GM19468 (cell line): ENCODE data around the gene RASGRP4.
"Not testable (repeated sequence)": the region's sequence is repeated elsewhere in the genome, so short reads cannot be mapped to it uniquely, and the experiment has no call there.

Source experiments
- ATAC-seq: cut with Tn5 transposase; IDR thresholded peaks from one replicate; pipeline ENCODE4 v1.9.1; 2021; ENCODE audit warnings: mild to moderate bottlenecking, moderate library complexity, moderate number of reproducible peaks; ENCODE audit not compliant: unreplicated experiment; ENCODE audit errors: extremely low read depth

Gene RASGRP4

GRCh38 chr19:38421856-38422255 is 4.2 kb downstream of the RASGRP4 start:
- ATAC-seq, result no peak

- ATAC-seq, result no peak
These were observed 5.1 kb downstream of the RASGRP4 start for GRCh38 chr19:38420935-38421334.

GRCh38 chr19:38417544-38418506 is 8.2 kb downstream of the RASGRP4 start:
- no peak for ATAC-seq

DNA sequence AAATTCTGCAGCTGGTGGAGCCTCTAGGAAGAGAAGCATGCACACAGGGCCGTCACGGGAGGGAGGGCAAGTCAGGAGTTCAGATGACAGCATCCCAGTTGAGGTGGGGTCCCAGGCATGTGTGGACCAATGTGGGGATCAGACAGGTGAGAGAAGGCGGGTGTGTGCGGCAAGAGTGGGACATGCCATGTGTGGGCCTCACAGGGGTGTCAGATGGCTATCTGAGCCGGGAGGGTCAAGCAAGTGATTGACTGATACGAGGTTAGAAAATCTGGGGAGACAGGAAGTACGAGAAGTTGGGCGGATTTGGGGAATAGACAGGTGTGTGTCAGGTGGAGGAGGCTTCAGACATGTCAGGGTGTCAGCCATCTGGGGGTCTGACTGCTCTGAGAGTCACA is 8.9 kb downstream of the RASGRP4 start:
- no peak for ATAC-seq

DNA sequence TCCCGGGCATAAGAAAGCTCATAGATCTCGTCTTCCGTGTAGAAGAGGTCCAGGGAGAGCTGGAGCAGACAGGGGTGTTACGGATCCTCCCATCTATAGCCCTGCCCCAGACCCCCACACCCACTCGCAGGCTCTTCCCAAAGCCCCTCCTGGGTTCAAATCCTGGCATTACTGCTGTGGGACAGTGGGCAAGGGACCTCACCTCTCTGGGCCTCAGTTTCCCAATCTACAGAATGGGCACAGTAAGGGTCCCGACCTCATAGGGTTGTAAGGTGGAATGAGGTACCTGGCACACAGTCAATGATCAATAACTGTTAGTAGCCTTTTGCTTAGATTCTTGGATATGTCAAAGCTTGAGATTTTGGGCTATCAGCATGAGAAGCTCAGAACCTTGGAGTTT is 12.6 kb downstream of the RASGRP4 start:
- no peak for ATAC-seq

GRCh38 chr19:38412961-38413360 is 13.1 kb downstream of the RASGRP4 start:
- ATAC-seq, result no peak

DNA sequence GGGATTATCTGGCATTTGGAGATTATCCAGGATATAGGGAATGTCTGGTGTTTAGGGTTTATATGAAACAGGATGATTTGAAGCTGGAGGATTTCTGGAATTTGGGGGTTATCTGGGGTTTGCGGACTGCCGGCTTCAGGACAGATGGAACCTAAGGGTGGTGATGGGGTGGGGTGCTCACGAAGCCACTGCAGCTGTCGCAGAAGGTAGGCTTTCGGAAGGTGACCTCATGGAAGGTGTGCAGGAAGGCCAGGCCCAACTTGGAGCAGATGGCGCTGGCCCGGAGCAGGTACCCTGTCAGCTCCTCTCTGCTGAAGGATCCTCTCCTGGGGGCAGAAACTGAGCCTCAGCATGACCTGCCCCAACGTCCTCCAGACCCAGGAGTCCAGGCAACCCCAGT is 13.5 kb downstream of the RASGRP4 start:
- ATAC-seq, result no peak

DNA sequence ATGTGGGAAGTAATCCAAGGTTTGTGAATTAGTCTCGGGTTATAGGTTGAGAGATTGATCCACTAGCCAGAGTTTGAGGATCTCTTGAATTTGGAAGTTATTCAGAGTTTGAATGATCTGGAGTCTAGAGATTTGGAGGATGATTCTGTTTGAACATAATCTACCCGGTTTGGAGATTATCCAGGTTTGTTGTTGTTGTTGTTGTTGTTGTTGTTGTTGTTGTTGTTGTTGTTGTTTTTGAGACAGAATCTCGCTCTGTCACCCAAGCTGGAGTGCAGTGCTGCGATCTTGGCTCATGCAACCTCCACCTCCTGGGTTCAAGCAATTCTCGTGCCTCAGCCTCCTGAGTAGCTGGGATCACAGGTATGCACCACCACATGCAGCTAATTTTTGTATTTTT is 14.1 kb downstream of the RASGRP4 start:
- not testable (repeated sequence) for ATAC-seq

- no peak for ATAC-seq
These were observed 14.8 kb downstream of the RASGRP4 start for GRCh38 chr19:38411041-38411712.

- ATAC-seq, result not testable (repeated sequence)
These were observed 15.6 kb downstream of the RASGRP4 start for GRCh38 chr19:38410407-38410806.

- no peak for ATAC-seq
These were observed 16.3 kb downstream of the RASGRP4 start for GRCh38 chr19:38409631-38410133.

GRCh38 chr19:38405276-38405675 is 20.7 kb downstream of the RASGRP4 start:
- ATAC-seq, result no peak

DNA sequence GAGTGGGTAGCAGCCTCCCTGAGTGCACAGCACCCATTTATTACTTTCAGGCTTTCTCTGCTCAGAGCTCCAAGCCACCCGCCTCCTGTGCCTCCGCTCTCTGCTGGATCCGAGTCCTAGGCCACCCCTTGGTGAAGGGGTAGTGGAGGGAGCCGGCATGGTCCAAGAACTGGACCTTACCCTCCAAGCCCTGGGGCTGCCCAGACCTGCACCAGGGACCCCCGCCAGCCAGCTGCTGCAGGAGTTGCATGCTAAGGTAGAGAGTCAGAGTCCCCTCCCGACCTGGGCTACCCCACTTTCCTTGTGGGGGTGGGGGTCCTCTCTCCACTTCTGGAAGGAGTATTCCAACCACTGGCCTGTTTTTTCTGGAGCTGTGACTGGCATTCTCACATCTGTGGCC is 21.2 kb downstream of the RASGRP4 start:
- no peak for ATAC-seq

DNA sequence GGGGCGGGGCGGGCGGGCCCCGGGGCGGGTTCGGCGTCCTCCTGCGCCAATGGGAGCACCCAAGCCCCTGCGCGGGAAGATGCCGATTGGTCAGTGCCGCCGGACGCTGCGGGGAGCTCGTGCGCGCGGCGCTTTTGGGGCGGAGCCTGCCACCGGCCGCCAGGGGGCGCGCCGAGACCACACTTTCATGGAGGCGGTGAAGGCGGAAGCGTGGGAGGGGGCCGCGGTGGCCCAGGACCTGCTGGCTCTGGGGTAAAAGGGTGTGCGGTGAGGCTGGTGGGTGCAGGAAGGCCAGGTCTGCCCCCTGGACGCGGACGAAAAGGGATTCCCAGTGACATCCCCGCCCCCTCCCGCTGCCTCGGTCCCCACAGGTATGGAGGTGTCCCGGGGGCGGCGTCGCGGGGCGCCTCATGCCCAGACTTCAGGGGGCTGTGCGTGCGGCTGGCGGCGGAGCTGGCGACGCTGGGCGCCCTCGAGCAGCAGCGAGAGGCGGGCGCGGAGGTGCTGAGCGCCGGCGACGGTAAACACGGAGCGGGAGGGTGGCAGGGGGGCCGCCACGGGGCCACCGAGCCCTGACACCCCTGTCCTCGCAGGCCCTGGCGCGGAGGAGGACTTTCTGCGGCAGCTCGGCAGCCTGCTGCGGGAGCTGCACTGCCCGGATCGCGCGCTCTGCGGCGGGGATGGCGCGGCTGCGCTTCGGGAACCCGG is 22.9 kb downstream of the RASGRP4 start, which contains the start of gene FAM98C:
TSS of gene FAM98C (plus strand) at position 127 of the 708 bp plus-strand sequence. CDS start at position 188, 61 bp downstream.
- peak; percentile 94 for ATAC-seq

DNA sequence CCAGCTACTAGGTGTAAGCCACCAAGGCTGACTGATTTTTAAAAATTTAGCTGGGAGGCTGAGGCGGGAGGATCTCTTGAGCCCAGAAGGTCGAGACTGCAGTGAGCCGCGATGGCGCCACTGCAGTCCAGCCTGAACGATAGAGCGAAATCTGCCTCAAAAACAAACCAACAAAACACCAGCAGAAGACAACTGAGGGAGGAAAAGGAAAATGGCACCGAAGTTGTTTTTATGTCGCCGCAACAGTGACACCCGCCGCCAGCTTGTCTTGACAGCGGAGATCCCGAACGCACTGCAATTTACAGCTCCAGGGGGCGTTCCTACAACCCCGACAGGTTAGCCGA is 23.4 kb downstream of the RASGRP4 start:
- ATAC-seq, result no peak

- ATAC-seq, result no peak
These were observed 24.9 kb downstream of the RASGRP4 start for GRCh38 chr19:38401148-38401547.

GRCh38 chr19:38400361-38400760 is 25.7 kb downstream of the RASGRP4 start:
- no peak for ATAC-seq

DNA sequence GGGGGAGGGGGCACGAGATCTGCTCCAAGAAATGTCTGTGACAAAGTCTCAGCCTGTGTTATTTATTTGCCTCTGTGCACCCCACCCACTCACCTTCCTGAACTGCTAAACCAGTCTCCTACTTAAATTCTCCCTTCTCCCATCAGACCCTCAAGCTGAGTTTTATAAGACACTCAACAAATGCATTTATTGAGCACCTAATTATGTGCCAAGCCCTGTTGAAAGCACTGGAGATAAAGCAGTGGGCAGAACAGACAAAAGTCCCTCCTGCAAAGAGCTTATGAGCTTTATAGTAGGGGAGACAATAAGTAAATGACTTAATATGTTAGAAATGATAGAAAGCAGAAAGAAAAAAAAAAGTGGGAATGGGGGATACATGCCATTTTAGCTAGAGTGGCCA is 26.5 kb downstream of the RASGRP4 start:
- no peak for ATAC-seq

DNA sequence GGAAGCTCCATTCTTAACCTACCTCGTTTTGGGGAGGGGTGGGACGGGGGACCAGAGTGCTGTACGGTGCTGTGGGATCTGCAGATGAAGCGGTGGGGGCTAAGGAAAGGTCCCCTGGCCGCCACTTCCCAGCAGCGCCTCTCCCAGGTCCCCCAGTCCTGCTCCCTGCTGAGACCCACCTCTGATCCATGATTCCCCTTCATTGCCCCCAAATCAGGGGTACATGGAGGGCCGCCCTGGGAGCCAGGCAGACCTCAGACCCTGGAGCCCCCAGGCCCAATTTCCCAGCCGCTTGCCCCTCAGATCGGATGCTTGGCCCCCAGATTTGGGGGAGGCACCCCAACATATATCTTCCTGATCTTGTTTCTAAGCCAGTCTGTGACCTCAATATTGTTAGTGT is 26.9 kb downstream of the RASGRP4 start:
- no peak for ATAC-seq

DNA sequence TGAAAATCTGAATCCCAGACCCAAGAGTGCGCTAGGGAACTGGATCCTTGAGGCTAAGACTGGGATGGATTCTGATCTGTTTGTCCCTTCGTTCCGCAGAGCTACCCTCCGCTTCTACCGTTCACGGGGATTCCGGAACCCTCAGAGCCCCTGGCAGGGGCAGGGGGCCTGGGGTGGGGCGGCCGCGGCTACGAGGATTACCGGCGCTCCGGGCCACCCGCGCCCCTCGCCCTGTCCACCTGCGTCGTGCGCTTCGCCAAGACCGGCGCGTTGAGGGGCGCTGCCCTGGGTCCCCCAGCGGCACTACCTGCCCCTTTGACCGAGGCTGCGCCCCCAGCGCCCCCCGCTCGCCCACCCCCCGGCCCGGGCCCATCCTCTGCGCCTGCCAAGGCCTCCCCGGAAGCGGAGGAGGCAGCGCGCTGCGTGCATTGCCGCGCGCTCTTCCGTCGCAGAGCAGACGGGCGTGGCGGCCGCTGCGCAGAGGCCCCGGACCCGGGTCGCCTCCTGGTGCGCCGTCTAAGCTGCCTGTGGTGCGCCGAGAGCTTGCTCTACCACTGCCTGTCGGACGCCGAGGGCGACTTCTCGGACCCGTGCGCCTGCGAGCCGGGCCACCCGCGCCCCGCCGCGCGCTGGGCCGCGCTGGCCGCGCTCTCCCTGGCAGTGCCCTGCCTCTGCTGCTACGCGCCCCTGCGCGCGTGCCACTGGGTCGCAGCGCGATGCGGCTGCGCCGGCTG is 30.5 kb downstream of the RASGRP4 start:
- ATAC-seq, result no peak
